SKM-1 (cell line): Measurements from ENCODE around the gene DISP3.

Source experiments
- DNase-seq: peaks from one replicate; lab custom pipeline; 2025; ENCODE audit not compliant: unreplicated experiment; lab: John Stamatoyannopoulos, UW

Gene DISP3

GRCh38 chr1:11528611-11529261 is 49.8 kb downstream of the DISP3 start:
- DNase-seq = no peak

- DNase-seq = no peak
Measured at GRCh38 chr1:11529330-11529729, 50.4 kb downstream of the DISP3 start.

DNA sequence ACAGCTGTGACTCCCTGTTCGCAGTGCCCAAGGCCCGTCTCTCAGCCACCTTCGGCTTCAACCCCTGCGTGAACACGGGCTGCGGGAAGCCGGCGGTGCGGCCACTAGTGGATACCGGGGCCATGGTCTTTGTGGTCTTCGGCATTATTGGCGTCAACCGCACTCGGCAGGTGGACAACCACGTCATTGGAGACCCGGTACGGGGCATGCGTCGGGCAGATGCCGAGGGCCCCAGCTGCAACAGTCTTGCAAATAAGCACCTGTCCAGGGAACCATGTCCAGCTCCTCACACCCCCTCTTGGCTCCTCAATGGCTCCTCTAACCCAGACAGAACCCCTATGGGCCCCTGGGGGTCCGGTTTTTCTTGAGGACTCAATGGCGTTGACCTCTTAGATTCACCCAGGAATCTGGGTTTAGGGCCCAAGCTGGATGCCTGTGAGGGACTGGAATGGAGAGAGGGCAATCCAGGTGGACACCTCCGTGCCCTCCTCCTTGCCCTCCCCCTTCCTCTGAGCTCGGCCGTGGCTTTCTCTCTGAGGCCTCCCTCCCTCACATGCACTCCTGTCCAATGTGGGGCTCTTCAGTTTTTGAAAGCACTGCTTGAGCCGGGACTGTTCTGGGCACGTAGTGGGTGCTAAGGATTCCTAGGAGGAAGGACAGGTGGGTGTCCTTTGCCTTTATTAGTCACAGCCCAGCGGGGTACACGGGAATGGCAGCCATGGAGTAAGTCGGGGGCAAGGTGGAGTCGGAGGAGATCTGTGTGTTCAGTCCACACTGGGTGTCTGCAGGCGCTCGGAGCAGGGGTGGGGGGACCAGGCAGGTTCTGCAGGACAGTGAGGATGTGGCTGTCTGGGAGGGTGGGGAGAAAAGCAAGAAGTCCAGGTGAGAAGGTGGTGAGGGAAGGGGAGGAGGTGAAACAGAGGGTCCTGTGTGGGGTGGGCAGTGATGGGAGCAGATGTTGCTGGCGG is 51.1 kb downstream of the DISP3 start:
- DNase-seq = no peak

- DNase-seq = no peak
Measured at GRCh38 chr1:11530731-11531311, 51.9 kb downstream of the DISP3 start.

GRCh38 chr1:11531314-11531870 is 52.4 kb downstream of the DISP3 start:
- DNase-seq = no peak

GRCh38 chr1:11531943-11532342 is 53.0 kb downstream of the DISP3 start:
- no peak for DNase-seq

DNA sequence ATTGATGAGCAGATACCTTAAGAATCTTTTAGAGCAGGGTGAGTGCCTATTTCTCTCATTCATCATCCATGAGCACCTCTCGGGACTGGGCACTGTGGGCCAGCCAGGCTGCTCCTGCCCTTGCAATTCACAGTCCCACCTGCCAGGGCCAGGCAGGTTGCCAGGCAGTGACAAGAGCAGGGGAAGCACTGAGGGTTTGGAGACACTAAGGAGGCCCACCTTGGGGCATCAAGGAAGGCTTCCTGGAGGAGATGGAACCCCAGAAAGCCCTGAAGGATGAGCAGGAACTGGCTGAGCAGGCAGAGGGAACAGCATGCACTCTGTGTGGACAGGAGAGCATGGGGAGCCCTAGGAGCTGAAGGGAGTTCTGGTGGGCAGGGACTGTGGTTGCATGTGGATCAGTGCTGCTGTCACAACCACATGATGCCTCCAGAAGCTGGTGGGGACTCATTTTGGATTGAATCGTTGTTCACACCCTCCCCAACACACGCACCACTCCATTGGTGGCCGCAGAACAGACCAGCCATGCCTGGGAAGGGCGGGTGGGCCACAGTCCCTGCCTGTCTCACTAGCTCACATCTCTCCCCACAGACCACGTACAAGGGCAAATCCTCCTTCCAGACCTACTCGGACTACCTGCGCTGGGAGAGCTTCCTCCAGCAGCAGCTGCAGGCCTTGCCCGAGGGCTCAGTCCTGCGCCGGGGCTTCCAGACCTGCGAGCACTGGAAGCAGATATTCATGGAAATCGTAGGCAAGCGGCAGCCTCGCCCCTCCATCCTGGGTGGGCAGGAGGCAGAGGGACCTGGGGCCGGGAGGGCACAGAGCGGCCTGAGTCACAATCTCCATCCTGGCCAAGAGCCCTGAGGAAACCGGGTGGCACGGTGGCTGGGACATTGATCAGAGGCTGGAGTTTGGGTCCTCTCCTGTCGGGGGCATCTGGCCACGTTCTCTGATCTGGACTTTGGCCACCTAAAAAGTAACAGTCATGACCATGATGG is 55.1 kb downstream of the DISP3 start:
- no peak for DNase-seq

DNA sequence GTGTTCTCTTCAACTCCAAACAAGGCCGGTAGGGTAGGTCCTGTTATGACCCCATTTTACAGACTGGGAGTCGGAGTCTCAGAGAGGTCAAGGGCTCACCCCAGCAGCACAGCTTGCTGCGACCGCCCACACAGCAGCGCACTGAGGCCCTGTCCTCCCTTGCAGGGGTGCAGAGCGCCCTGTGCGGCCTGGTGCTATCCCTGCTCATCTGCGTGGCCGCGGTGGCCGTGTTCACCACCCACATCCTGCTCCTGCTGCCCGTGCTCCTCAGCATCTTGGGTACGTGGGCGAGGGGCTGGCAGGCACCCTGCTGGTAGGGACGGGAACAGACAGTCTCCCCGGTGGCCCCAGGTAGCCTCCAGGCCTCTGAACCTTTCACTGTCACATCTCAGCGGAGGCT is 55.9 kb downstream of the DISP3 start:
- DNase-seq = no peak

- no peak for DNase-seq
Measured at GRCh38 chr1:11535316-11535715, 56.4 kb downstream of the DISP3 start.

GRCh38 chr1:11535761-11536572 is 57.0 kb downstream of the DISP3 start:
- DNase-seq = no peak

- DNase-seq = no peak
Measured at GRCh38 chr1:11536573-11537379, 57.8 kb downstream of the DISP3 start.

- DNase-seq = no peak
Measured at GRCh38 chr1:11537380-11537764, 58.4 kb downstream of the DISP3 start.

DNA sequence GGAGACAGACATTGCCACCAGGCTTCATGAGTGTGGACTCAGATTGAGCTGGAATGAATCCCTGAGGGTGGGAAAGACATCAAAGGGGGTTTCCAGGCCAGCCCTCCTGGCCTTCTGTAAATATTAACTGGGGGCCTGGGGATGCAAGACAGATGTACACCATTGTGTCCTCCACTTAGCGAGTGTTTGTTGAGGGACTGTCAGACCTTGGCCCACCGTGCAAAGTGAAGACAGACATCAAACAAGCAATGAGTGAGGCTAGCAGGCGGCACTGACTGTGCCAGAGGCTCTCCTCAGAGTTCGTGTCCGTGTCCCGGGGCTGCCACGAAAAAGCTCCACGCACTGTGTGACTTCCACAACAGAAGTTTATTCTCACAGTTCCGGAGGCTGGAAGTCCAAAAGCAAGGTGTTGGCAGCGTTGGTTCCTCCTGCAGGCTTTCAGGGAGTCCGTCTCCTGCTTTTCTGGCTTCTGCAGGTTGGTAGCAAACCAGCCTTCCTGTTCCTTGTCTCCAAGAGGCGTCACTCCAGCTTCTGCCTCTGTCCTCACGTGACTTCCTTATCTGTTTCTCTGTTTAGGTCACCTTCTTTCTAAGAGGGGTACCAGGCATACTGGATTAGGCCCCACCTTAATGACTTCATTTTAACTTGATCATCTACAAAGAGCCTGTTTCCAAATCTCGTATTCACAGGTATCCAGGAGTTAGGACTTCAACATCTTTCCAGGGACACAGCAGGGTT is 59.1 kb downstream of the DISP3 start:
- no peak for DNase-seq

DNA sequence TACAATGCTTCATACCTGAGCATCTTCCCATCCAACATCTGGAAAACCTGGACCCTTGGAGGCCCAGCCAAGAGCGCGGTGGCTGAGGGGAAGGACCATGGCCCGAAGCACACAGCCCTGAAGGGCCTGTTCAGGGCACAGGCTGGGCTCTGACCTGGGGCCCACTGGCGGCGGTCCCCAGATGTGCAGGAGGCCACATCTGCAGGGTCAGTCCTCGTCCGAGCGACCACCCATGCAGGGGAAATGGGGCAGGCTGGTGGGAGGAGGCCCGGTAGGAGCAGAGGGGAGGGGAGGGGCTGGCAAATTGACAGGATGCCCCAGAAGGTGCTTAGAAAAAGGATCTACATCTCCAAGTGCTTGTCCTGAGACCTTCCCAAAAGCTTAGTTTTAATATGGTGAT is 59.9 kb downstream of the DISP3 start:
- DNase-seq = no peak

DNA sequence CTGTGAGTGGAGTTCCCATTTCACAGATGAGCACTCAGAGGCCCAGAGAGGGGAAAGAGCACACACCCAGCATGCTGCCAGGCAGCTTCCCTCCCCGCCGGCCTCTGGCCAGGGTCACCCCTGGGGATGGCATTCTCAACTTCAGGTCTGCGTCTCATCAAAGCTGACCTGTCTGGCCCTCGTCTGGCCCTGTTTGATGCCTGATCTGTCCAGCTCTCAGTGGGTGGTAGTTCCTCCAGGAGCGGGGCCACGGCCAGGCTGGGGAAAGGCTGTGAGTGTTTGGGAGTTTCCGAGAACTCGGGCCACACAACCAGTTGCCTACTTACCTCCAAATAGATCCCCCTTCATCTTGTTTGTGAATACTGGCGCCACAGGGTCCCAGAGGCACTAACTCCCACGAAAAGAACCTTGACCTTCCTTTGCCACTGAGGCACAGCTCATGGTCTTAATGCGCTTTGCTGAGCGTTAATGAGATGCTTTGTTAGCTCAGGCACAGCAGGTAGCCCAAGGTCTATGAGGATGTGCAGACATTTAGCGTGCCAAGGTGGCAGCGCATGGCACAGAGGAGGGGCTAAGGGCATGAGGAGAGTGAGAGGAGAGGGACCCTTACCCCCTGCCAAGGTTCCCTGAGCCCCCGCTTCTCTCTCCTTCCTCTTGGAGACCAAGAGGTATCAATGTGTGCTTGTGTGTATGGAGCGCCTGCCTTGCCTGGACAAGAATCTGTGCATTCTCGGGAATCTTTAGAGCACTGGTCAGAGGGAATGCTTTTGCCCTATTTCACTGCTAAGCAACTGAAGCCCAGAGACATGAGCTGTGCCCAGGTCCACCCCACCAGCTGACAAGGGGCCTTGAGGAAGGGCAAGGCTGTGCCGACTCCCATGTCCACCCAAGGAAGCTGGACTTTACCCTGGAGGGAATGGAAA is 61.2 kb downstream of the DISP3 start:
- DNase-seq = no peak

GRCh38 chr1:11540773-11541160 is 61.8 kb downstream of the DISP3 start:
- DNase-seq = no peak

DNA sequence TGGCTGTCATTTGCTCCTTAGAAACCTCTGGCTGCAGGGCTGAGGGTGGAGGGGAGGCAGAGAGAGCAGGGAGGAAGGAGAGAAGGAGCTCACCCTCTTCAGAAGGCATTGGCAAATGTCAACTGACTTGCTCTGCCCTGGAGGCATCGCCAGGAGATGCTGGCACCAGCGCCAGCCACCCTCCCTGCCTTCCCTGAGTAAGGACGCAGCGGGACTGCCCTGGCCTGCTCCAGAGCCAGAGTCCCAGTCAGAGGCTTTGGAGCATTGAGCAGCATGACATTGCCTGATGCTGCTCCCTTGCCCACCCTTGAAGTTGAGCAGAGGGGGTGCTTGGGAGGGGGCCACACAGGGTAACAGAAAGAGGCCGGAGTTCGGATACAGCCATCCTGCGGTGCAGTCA is 62.3 kb downstream of the DISP3 start:
- DNase-seq = no peak
